Erythroblast (primary cell): ENCODE measurements around the gene JPT2.

Source experiments
- GATA1 ChIP-seq: IDR thresholded peaks from 2 replicates; pipeline ENCODE4 v1.6.1; 2011; ENCODE audit warnings: low read depth, mild to moderate bottlenecking, control low read depth, low read length, moderate library complexity
- POLR2A ChIP-seq: IDR thresholded peaks from 2 replicates; pipeline ENCODE4 v1.6.1; 2011; ENCODE audit warnings: mild to moderate bottlenecking, low read length

DNA sequence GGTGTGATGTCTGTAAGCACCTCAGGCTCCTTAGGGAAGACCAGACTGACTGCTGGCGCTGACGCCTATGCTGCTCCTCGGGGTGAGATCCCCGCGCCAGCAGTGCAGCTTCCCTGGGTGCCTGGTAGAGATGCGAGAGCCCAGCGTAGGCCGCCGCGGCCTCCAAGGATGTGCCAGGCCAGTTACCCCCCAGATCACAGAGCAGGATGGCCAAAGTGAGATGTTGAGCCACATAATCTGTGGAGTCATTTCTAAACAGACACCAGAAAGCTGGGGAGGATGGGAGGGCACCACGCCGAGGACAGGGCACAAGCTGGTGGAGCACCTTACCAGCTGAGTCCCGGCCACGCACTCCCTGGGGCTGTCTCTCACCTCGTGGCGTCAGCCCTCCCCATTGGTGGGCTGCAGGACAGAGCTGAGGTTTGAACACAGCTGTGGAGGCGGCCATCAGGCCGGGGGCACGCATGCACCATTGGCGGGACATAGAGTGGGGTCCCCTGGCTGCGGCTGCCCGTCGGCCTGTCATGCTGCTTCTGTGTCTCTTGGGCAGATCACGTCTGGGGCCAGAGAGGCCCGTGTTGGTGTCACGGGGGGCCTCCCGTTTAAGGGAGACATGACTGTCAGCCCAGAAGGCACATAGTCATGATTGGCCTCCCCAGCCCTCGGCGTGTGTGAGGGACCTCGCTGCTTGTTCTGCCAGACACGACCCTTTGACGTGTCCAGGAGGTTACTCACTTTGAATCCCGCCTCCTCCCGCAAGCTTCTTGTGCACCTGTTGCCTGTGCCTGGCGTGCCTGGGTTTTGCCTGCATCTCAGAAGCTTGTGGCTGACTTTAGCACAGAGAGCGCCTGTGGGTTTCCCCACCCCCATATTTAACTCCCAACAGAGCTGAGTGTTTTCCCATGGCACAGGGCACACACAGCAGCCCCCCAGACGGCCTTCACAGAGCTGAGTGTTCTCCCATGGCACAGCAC, 49.9 kb downstream of the JPT2 start:
- TF ChIP-seq POLR2A (no peak), GATA1 (no peak)
